GM10847 (cell line): ENCODE data around the gene IGFL4.
A peak's percentile ranks its signal among the peaks of the same experiment; 100 is the strongest.

ENCODE experiments used
- POLR2A ChIP-seq: IDR thresholded peaks from 2 replicates; pipeline ENCODE4 v1.6.1; 2011; ENCODE audit not compliant: insufficient read length; ENCODE audit errors: extremely low read depth

Gene IGFL4

DNA sequence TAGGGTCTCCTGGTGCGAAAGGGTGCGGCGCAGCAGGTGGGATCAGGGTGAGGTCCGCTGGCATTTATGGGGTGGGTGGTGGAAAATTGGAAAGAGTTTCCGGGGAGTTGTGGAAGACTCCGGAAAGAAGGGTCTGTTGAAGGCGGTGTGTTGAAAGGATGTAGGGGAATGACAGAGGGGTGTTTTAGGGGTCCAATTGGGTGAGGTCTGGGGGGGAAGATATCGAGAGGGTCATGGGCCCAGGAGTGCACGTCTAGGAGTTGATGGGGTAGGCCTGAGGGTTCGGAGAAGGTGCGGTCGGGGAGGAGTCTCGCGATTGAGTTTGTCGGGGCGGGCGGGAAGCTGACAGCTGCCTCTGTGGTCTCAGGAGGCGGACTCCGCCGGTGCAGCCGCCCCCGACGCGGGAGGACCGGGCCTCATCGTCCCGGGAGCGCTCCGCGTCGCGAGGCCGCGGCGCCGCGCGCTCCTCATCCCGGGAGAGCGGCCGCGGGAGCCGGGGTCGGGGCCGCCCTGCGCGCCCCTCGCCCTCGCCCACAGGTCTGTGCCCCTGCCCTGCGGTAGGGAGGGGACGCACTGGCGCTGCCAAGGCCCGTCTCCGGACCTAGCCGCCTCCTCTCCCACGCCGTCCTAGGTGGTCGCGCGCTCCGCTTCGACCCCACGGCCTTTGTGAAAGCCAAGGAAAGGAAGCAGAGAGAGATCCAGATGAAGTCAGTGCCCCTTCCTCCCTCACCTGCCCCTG is 24.9 kb downstream of the IGFL4 start:
- no peak for TF ChIP-seq POLR2A

GRCh38 chr19:46014941-46015686 is 25.7 kb downstream of the IGFL4 start:
- no peak for TF ChIP-seq POLR2A

- no peak for TF ChIP-seq POLR2A
Observed at GRCh38 chr19:46014534-46014933, 26.3 kb downstream of the IGFL4 start.

GRCh38 chr19:46009530-46010510 is 31.0 kb downstream of the IGFL4 start:
- no peak for TF ChIP-seq POLR2A

- no peak for TF ChIP-seq POLR2A
Observed at GRCh38 chr19:46006411-46006810, 34.4 kb downstream of the IGFL4 start.

GRCh38 chr19:46002678-46003275 is 38.0 kb downstream of the IGFL4 start:
- TF ChIP-seq POLR2A, result no peak

GRCh38 chr19:46000491-46001246 is 40.1 kb downstream of the IGFL4 start:
- no peak for TF ChIP-seq POLR2A

GRCh38 chr19:45999653-46000121 is 41.1 kb downstream of the IGFL4 start:
- no peak for TF ChIP-seq POLR2A

GRCh38 chr19:45998834-45999233 is 42.0 kb downstream of the IGFL4 start:
- no peak for TF ChIP-seq POLR2A

GRCh38 chr19:45996933-45997332 is 43.9 kb downstream of the IGFL4 start:
- no peak for TF ChIP-seq POLR2A

DNA sequence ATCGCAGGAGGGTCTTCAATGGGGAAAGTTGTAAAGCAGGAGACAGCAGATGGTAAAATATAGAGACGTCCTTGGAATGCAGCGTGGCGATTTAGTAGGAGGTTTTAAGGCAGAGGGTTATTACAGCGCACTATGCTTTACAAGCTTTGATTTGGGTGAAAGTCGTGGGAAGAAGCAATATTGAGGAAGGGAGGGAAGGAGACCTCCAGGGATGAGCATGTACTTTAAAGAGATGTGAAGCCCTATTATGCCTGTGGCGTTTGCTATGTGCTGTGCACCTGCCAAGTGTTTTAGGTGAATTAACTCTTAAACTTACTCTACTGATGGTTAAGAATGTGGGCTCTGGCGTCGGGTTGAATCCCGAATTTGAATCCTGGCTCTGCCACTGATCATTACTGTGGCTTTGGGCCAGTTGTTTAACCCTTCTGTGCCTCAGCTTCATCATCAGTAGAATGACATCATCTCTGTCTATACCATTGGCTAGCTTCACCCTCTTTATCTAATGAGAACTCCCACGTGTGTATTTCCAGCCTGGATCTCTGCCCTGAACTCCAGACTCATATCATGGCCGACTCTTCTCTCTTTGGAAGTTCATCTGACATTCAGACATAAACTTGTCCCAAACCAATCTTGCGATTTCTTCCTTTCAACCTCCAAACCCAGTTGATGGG is 45.0 kb downstream of the IGFL4 start:
- no peak for TF ChIP-seq POLR2A

DNA sequence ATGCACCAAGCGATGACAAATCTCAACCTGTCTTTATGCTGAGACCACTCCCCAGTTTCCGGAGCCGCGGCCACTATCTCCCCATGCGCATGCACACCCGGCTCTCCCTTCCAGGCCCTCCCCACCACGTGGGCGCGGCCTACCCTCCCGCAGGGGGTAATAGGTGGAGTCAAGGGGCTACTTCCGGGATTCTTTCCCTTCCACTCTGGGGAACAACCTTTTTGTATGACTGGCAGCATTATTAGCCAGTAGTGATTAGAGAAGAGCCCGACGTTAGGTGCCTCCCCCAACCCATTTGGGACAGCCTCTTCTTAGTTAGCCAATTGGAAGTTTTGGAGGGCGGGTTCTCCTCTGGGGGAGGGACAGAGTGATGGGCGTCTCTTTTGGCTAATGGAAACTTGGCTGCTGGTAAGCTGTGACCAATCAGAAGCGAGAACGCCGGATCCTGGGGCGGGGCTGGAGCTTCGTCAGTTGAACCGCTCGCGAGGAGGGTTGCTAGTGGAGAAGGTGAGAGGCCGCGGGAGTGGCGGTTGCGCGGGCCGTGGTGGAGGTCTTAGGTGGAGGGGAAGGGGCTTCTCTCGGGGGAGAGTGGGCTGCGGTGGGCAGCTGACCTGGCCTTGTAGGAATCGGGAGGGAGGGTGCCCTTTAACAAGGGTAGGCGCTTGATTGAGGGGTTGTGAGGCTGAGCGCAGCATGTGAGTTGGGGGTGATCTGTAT is 45.6 kb downstream of the IGFL4 start, which contains the start of gene CCDC61:
Gene CCDC61, plus strand, starts transcription at position 470 of the 717 bp plus-strand sequence. CDS start 7,552 bp downstream, outside the sequence.
- peak; percentile 80 for TF ChIP-seq POLR2A
